Hepatocyte (in vitro differentiated cells): ENCODE results near the gene GGA3.

Experiments
- EZH2 ChIP-seq: fragments of 200-600 bp; sonication (generic); IDR thresholded peaks from 2 replicates; pipeline ENCODE4 v1.6.1; 2016; ENCODE audit warnings: antibody characterized with exemption, mild to moderate bottlenecking, borderline replicate concordance
- TF ChIP-seq, protein P1 (sequence below): fragments of 200-600 bp; sonication (generic); IDR thresholded peaks from 2 replicates; pipeline ENCODE4 v1.5.1; 2016; ENCODE audit warnings: antibody characterized with exemption, mild to moderate bottlenecking; ENCODE audit not compliant: poor library complexity

DNA sequence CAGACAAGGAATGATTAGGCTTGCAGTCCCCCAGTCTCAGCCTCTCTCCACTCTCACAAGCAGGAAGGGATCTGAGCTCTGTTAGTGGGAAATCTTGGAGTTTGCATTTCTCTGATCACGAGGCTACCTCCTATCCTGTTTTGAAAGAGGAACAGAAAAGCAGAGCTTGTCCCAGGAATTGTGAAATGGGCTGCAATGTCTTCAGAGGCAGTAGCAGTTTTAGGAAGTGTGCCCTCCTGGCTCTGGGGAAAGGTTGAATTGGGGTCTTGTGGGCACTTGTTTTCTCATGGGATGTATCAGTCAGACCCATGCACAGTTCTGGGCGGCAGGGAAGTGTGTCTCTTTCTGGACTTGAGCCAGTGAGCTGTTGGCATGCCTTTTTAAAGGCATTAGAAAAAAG is 33.1 kb downstream of the GGA3 start:
- TF ChIP-seq, protein P1, sequence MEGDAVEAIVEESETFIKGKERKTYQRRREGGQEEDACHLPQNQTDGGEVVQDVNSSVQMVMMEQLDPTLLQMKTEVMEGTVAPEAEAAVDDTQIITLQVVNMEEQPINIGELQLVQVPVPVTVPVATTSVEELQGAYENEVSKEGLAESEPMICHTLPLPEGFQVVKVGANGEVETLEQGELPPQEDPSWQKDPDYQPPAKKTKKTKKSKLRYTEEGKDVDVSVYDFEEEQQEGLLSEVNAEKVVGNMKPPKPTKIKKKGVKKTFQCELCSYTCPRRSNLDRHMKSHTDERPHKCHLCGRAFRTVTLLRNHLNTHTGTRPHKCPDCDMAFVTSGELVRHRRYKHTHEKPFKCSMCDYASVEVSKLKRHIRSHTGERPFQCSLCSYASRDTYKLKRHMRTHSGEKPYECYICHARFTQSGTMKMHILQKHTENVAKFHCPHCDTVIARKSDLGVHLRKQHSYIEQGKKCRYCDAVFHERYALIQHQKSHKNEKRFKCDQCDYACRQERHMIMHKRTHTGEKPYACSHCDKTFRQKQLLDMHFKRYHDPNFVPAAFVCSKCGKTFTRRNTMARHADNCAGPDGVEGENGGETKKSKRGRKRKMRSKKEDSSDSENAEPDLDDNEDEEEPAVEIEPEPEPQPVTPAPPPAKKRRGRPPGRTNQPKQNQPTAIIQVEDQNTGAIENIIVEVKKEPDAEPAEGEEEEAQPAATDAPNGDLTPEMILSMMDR = no peak
- TF ChIP-seq EZH2 = no peak
